ENCODE measurements around the gene RBMS3. TPM values are rescaled to one million over a fixed set of nuclear protein-coding genes. Genes with fewer than 3 reads are reported as not detected.

Gene RBMS3
- total RNA-seq, 1 donor from 2014 or later, result 0.47 TPM

DNA sequence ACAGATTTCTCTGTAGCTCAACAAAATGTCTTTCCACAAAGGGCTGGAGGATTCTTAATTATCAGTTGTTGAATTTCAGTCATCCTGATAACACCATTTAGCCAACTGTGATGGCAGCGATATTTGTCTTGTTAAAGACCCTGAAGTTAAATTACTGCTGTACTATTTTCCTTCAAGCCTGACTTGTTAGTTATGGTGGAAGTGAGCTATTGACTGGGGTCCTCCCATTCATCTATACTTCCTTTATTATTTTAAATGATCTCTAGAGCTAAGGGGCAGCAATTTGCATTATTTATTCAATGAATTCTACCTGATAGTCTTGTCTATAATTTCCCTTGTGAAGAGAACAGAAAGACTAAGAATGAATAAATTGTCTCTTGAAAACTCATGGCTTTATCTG is 64.1 kb downstream of the RBMS3 start:
- H3K36me3 Mint-ChIP-seq, result no peaks in the 10 kb centered on the region
- no peak for DNase-seq (ENCODE audit: low spot score)
- H2AFZ ChIP-seq (replicated peaks), result no peak overlapping the region
- H3K79me2 ChIP-seq (ENCODE audit: low read depth), result no peaks in the 10 kb centered on the region
- H3K27ac ChIP-seq, result no peak overlapping the region
- no peak overlapping the region for H3K4me3 Mint-ChIP-seq
- no peaks in the 10 kb centered on the region for H3K9me3 Mint-ChIP-seq
- no peaks in the 10 kb centered on the region for H3K9me3 ChIP-seq (ENCODE audit: low read depth)
- H3K4me1 ChIP-seq, result no peaks in the 10 kb centered on the region
- no peaks in the 10 kb centered on the region for H3F3A ChIP-seq (ENCODE audit: low read depth)
- H3K27ac Mint-ChIP-seq, result no peak overlapping the region
- no peak overlapping the region for H3K4me2 ChIP-seq
- no peak for TF ChIP-seq EZH2phosphoT487 (IDR thresholded peaks at IDR 0.05)
- TF ChIP-seq, protein P1, sequence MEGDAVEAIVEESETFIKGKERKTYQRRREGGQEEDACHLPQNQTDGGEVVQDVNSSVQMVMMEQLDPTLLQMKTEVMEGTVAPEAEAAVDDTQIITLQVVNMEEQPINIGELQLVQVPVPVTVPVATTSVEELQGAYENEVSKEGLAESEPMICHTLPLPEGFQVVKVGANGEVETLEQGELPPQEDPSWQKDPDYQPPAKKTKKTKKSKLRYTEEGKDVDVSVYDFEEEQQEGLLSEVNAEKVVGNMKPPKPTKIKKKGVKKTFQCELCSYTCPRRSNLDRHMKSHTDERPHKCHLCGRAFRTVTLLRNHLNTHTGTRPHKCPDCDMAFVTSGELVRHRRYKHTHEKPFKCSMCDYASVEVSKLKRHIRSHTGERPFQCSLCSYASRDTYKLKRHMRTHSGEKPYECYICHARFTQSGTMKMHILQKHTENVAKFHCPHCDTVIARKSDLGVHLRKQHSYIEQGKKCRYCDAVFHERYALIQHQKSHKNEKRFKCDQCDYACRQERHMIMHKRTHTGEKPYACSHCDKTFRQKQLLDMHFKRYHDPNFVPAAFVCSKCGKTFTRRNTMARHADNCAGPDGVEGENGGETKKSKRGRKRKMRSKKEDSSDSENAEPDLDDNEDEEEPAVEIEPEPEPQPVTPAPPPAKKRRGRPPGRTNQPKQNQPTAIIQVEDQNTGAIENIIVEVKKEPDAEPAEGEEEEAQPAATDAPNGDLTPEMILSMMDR (IDR thresholded peaks at IDR 0.05), result no peak
- H3K4me3 ChIP-seq, result no peak overlapping the region
- peaks cover 2% of the 10 kb centered on the region for H3K4me1 Mint-ChIP-seq
- H3K9ac ChIP-seq, result no peak overlapping the region
- no peaks in the 10 kb centered on the region for H3K27me3 ChIP-seq
- no peaks in the 10 kb centered on the region for H4K20me1 ChIP-seq (ENCODE audit: low read depth)
- peaks cover 2% of the 10 kb centered on the region for H3K27me3 Mint-ChIP-seq (ENCODE audit: insufficient read depth, low read depth)
- no peaks in the 10 kb centered on the region for H3K36me3 ChIP-seq

GRCh38 chr3:29345516-29346300 is 64.8 kb downstream of the RBMS3 start:
- H3K4me1 ChIP-seq, result no peaks in the 10 kb centered on the region
- no peaks in the 10 kb centered on the region for H3K27me3 ChIP-seq
- H3F3A ChIP-seq (ENCODE audit: low read depth), result no peaks in the 10 kb centered on the region
- Mint-ChIP-seq H3K4me1 (peaks cover 2% of the 10 kb centered on the region), H3K9me3 (no peaks in the 10 kb centered on the region), H3K27me3 (ENCODE audit: insufficient read depth, low read depth) (peaks cover 2% of the 10 kb centered on the region), H3K27ac (no peak overlapping the region), H3K4me3 (no peak overlapping the region), H3K36me3 (no peaks in the 10 kb centered on the region)
- TF ChIP-seq, protein P1 (IDR thresholded peaks at IDR 0.05), result no peak
- TF ChIP-seq EZH2phosphoT487 (IDR thresholded peaks at IDR 0.05) (no peak), EZH2 (IDR thresholded peaks at IDR 0.05) (no peak)
- H3K27ac ChIP-seq, result no peak overlapping the region
- no peak for DNase-seq (ENCODE audit: low spot score)
- H3K9me3 ChIP-seq (ENCODE audit: low read depth), result no peaks in the 10 kb centered on the region
- H3K4me3 ChIP-seq, result no peak overlapping the region
- H2AFZ ChIP-seq (replicated peaks), result no peak overlapping the region
- H3K4me2 ChIP-seq, result no peak overlapping the region
- H3K9ac ChIP-seq, result no peak overlapping the region
- H3K36me3 ChIP-seq, result no peaks in the 10 kb centered on the region
- H4K20me1 ChIP-seq (ENCODE audit: low read depth), result no peaks in the 10 kb centered on the region
- H3K79me2 ChIP-seq (ENCODE audit: low read depth), result no peaks in the 10 kb centered on the region

- no peaks in the 10 kb centered on the region for H3K36me3 ChIP-seq
- H2AFZ ChIP-seq (replicated peaks), result no peak overlapping the region
- no peaks in the 10 kb centered on the region for H3K9me3 Mint-ChIP-seq
- H3K27me3 ChIP-seq, result no peaks in the 10 kb centered on the region
- H3K4me1 ChIP-seq, result no peaks in the 10 kb centered on the region
- no peak overlapping the region for H3K9ac ChIP-seq
- no peaks in the 10 kb centered on the region for H3F3A ChIP-seq (ENCODE audit: low read depth)
- no peak for DNase-seq (ENCODE audit: low spot score)
- H3K4me1 Mint-ChIP-seq, result peaks cover 2% of the 10 kb centered on the region
- H3K27me3 Mint-ChIP-seq (ENCODE audit: insufficient read depth, low read depth), result peaks cover 2% of the 10 kb centered on the region
- no peaks in the 10 kb centered on the region for H4K20me1 ChIP-seq (ENCODE audit: low read depth)
- no peak overlapping the region for H3K27ac ChIP-seq
- no peak overlapping the region for H3K4me3 ChIP-seq
- TF ChIP-seq EZH2 (IDR thresholded peaks at IDR 0.05) (no peak), EZH2phosphoT487 (IDR thresholded peaks at IDR 0.05) (no peak)
- TF ChIP-seq, protein P1 (IDR thresholded peaks at IDR 0.05), result no peak
- H3K9me3 ChIP-seq (ENCODE audit: low read depth), result no peaks in the 10 kb centered on the region
- no peak overlapping the region for H3K4me3 Mint-ChIP-seq
- H3K36me3 Mint-ChIP-seq, result no peaks in the 10 kb centered on the region
- H3K4me2 ChIP-seq, result no peak overlapping the region
- H3K79me2 ChIP-seq (ENCODE audit: low read depth), result no peaks in the 10 kb centered on the region
- no peak overlapping the region for H3K27ac Mint-ChIP-seq
Observed at GRCh38 chr3:29346828-29347227, 66.0 kb downstream of the RBMS3 start.
